Skin of body (tissue), 2 donors: ENCODE results near the gene GPD1L. TPM values are rescaled to one million over a fixed set of nuclear protein-coding genes. Genes with fewer than 3 reads are reported as not detected.
A peak's percentile ranks its signal among the peaks of the same experiment; 100 is the strongest.

Experiments used
- DNase-seq: peaks from one replicate; lab custom pipeline; 2025; lab: John Stamatoyannopoulos, UW
- total RNA-seq: library from RNA; depleted of rRNA; stranded (reverse); fragments of >200 nt; gene quantifications from one replicate; pipeline ENCODE4 v1.2.3, GENCODE V29; 2014

Gene GPD1L
- total RNA-seq, 1 donor from 2014 or later: 25.4 TPM

DNA sequence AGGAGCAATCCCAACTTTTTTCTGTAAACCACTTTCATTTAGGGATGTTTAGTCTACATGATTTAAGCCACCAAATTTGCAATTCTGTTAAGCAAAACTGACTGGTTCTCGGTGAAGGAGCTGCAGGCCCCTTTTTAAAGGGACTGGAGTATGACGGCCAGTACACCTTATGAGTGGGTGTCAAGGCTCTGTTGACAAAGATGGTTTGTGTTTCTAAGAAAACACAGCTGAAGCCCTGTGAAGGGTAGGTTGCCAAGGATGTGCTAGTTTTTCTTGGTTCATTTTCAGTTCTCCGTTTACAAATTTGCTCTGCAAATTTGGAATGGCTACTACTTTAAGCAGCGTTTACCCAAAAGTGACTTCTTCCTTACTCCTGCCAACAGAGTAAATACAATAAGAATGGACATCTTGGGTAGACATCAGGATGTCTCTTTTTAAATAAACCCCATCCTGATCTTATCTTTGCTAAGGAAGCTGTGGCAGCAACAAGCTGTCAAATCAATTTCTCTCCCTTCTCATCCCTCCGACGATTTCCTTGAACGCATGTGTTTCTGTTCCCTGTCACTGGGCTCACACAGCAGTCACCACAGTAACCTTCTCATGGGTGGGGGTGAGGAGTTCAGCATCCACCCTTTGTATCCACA, 73.8 kb downstream of the GPD1L start:
- DNase-seq: no peak

DNA sequence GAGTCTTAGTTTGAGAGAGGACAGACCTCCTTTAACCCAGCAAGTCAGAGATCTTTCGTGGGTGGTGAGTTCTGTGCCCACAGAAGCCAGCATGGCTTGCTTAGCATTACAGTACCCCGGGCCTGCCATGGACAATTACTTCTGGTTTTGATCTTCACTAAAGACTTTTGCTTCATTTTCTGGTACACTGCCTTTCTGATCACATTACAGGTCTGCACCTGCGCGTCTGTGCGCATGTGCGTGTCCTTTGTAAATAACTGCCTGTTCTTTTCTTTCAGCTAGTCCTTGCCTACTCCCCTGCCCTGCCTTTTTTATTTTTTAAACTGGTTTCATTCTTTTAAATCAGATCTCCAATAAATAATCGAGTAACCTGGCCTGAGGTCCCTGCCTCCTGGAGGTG, 74.9 kb downstream of the GPD1L start:
- no peak for DNase-seq

DNA sequence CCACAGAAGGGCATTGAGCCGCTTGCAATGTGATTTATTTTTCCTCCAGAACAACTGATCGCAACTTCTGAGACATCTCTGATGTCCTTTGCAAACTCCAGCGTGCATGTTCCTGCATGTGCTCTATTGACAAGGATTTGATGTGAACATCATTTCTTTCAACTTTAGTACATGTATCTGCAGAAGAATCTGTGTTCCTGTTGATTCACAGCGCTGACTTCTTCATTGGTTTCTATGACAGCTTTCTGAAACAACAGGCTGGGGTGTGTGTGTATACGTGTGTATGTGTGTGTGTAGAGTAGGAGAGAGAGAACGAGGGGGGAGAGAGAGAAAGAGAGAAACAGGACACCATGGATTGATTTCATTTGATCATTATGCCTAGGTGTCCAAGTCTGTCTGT, 75.4 kb downstream of the GPD1L start:
- no peak for DNase-seq

DNA sequence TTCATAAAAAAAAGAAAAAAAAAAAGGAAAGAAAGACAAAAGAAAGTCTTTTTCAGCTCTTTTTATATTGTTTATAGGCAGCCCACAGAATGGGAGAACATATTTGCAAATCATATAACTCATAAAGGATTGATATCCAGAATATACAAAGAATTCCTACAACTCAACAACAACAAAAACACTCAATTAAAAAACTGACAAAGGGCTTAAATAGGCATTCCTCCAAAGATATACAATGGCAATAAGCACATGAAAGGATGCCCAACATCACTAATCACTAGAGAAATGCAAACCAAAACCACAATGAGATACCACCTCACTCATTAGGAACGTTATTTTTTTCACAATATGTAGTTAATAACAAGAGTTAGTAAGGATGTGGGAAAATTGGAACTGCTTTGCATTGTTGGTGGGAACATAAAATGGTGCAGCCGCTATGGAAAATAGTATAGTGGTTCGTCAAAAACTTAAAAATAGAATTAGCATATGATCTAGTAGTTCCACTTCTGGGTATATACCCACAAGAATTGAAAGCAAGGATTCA, 77.8 kb downstream of the GPD1L start:
- no peak for DNase-seq

DNA sequence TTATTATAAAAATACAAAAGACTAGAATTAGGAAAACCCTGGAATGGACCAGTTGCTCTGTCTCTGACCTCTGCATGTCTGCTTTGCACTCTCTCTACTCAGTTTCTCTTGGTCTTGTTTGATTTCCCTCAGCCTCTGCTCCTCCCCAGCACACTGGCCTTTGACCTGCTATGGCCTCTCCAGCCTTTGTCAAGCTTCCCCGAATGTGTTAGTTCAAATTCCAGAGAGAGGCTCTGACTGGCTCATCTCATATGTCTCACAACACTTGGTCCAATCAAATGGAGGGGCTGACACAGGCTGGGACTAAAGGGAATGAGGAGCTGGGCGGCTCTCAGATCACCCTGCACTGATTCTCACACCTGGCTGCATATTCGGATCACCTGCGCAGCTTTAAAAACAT, 79.7 kb downstream of the GPD1L start:
- no peak for DNase-seq

DNA sequence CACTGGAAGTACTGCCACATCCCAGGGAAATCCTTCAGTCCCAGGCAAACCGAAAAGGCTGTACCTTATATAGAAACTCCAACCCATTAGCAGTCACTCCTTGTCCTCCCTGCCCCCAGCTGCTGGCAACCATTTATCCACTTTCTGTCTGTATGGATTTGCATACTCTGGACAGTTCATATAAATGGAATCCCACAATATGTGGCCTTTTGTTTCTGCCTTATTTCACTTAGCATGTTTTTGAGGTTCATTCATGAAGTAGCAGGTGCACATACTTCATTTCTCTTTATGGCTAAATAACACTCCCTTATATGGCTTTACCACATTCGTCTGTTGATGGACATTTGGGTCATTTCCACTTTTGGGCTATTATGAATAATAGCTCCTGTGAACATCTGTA, 80.5 kb downstream of the GPD1L start:
- DNase-seq: no peak

DNA sequence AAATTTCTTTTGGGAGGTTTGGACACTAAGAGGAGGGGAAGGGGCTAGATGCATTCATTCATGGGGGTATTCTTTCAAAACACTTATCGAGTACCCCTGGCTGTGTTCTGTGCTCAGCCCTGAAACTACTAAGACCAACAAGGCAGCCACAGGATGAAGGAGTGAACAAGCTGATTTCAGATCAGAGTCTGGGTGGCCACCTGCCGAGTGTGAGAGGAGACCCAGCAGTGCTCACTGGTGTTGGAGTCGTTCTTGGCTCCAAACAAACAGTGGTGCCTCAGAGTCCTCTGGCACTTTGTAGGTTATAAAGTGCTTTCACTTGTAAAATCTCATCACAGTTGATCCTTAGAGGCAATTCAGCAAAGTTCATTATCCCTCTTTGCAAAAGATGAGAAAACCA, 83.3 kb downstream of the GPD1L start:
- no peak for DNase-seq

DNA sequence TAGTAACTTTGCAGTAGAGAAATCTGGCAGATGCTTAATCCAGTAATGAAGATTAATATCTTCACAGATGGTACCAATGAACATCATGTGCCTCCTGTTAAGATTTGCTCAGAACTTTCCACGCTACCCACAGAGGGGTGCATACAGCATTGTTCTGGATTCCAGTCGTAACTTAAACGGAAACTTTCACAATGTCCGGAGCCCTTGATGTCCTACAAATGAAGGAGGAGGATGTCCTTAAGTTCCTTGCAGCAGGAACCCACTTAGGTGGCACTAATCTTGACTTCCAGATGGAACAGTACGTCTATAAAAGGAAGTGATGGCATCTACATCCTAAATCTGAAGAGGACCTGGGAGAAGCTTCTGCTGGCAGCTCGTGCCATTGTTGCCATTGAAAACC, 84.1 kb downstream of the GPD1L start:
- peak; percentile 62 for DNase-seq

DNA sequence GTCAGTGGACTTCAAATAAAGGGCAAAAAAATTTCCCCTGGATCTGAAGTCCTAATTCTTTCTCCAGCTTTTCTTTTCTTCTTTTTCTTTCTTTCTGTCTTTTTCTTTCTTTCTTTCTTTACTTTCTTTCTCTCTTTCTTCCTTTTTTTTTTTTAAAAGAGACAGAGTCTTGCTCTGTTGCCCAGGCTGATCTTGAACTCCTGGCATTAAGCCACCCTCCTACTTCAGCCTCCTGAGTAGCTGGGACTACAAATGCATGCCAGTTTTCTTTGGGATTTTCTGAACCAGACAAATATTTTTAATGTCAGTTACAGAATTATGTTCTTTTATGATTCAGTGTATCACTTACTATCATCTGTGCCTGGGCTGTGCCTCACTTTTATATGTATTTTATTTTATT, 86.7 kb downstream of the GPD1L start:
- no peak for DNase-seq

DNA sequence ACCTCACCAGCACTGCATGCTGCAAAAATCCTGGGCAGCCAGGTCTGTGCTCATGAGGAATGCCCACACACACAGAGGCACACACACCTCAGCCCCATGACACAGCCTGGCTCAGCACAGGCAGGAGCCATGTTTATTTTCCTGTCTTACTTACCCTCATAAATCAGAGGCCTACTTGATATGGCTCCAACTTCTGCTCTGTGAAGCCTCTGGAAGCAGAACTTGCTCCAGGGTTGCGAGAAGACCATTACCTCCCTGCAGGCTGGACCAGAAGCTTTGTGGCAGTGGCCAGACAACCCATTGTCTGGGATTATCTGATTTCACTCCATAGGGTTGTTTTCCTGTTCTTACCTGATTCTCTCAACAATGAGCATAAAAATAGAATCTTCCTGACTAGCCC, 88.2 kb downstream of the GPD1L start:
- no peak for DNase-seq

DNA sequence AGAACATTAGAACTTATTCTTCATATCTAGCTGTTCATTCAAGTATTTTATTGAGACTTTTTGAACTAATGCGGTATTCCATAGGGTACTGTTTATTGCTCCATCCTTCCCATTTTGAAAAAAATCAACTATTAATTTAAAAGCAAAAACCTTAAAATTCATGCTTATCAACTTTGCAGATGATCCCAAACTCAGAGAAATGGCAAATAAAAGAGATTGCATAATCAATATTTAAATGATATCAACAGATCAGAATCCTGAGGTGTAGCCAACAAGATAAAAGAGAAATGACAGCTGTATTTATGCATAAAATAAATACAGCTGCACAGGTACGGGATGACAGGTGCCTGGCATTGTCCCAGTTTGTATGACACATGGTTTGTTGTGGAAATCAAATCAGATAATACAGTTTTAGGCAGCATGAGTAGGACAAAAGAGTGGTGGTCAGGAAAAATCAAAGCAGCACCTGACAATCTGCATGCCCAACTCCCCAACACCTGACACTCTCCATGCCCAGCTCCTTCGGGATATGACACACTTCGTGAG, 89.6 kb downstream of the GPD1L start:
- DNase-seq: no peak

DNA sequence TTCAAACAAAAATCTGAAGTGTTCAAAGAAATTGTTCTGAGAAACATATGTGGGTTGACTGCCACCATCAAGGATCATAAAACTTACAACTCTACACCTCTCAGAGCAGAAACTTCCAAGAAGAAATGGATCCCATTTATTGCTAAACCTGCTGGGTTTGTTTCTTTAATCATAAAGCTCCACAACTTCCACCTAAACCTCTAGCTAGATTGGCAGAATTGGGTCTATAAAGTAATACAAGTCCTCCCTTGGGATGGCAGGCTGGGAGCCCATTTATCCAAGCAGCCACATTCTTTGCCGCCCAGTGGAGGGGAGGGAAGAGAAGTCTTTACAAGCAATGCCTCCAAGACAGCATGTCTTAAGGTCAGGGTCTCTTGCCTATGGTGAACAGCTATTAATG, 91.6 kb downstream of the GPD1L start:
- no peak for DNase-seq

DNA sequence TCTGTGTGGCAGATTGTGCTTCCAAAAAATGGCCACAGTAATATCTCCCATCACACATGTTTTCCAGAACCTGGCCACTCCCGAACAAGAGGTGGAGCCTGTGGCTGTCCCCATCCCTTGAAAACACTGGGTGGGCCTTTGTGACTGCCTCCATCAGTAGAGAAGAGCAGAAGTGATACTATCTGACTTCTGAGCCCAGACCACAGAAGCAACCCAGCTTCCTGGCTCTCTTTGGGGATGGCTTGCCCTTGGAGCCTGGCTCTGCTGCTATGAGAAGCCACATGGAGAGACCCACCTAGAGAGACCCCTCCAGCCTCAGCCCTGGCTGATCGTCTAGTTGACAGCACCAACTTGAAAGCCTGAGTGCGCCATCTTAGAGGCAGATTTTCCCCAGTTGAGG, 92.3 kb downstream of the GPD1L start:
- DNase-seq: no peak

DNA sequence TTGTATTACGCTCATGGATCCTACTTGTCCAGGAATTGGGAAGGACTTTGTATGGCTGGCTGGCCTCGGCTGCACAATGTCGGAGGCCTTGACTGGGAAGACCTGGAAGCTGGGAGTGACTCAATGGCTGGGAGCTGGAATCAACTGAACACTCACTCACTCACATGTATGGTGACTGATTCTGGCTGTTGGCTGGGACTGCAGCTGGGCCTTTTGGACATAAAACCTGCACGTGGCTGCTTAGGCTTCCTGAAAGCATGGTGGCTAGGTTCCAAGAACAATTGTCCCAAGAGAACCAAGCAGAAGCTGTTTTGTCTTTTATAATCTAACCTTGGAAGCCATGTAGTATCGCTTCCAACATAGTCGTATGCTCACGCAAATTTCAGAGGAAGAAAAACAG, 94.1 kb downstream of the GPD1L start:
- DNase-seq: peak; percentile 57

DNA sequence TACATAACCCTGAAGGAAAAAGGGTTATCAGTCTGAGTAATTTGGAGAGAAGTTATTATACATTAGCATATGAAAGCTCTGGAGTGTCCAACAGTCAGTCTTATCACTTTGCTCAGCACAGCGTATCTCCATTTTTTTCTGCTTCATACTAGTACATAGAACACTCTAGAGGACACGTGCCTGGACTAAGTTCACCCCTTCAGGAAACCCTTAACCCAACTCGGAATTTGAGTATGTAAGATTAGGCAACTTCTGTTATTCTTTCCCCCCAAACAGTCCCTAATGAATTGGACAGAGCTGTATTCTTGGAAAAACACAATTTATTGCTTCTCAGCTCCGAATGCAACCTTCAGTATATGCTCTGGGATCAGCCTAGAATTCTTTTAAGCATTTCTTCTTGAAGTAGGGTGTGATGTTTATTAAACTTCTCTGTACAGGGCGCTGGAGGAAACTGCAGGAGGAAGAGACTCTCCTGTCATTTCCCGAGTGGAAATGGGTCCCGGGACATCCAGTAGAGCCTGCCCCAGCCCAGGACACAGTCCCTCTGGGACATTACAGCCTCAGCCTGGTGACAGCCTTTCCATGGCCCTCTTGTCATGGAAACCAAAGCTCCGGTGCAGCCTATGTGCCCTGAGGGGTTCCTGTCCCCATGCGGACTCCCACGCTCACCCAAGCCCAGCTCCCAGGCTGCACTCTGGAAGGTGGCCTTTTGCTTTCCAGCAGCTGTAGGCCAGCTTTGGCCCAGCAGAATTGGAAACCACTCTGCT, 94.8 kb downstream of the GPD1L start:
- no peak for DNase-seq

DNA sequence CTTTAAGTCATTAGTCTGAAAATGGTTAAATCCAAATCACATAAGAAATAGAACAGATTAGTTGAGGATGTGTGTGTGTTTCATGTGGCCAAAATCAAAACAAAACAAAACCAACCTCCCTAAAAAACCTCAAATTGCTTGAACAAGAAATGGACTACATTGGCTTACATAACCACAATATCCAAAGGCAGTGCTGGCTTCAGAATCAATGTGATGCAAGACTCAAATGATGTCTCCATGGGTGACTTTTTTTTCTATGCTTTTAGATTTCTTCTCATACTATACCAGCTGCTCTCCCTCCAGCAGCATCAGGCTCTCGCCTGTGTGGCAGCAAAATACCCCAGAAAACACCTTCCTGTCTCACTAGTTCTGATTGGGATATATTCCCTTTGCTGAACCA, 96.1 kb downstream of the GPD1L start:
- DNase-seq: no peak

DNA sequence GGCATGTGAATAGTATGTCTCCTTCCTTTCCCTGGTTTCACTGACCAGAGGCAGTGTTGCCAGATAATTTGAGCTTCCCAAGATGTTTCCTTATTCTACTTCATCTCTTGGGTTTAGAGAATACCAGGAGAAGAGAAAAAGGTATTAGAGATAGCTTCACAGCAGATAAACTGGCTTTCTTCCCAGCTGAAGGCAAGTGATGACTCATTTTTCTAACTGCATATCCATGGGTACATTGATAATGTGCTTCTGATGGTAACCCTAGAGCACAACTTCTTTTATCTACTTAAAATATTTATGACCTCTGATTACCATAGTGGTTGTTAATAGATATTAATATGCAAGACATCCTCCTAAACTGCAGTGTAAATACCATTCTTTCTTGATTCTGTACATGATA, 97.4 kb downstream of the GPD1L start:
- DNase-seq: no peak

DNA sequence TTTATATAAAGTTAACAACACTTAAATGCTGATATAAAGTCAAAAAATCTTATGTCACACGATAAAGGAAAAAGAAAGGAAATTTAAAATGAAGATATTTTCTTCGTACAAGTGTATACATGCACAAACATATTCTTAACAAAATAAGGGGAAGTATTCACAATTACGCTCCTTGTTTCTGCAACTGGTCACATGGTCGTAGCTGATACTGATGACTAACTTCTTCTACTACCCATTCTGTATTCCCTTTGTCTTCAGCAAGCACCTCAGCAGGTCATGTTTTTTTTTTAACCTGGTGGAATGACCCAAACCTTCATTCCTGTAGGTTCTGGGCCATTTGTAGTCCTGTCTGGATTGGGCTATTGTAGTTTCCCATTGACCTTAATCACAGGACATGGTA, 102.0 kb downstream of the GPD1L start:
- DNase-seq: no peak

DNA sequence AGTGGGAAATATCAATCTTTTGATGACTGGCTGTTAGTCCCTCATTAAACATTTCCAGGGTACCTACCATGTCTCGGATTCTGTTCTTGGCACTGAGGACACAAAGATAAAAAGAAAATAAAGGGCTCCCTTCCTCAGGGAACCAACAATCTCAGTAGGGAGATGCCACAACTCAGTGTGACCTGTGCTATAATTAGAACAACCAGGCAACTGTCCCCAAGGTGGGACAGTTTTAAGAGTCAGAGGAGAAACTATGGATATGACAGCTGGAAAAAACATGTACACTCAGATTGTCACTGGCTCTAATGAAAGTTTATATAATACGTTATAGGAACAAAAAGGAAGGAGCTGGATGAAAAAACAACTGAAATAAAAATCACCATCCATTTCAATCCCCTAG, 108.8 kb downstream of the GPD1L start:
- DNase-seq: no peak

DNA sequence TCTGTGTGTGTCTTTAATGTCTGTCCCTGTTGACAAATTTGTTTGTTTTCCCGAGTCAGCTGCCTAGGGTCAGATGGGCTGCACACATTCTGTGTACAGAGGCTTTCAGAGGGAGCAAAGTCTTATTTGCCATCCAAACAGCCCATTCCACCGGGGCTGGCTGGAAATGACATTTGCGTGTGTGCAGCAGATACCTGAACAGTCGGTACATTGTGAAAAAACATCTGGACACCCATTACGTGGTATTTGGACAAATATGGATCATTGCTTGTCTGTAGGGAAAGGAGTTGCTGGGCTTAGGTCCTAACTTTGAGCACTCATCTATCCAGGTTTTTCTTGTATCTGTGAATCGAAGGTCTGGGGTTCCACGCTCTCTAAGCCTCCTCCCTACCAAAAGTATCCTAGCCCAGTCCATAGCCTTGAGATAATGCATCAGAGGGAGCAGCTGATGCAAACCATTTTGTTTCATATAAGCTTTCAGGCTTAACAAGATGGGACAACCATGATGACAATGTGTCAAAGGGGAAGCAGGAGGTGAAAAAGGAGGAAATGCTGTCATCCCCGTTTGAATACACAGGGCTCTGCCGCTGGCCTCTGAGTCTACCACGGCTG, 109.9 kb downstream of the GPD1L start:
- DNase-seq: no peak

DNA sequence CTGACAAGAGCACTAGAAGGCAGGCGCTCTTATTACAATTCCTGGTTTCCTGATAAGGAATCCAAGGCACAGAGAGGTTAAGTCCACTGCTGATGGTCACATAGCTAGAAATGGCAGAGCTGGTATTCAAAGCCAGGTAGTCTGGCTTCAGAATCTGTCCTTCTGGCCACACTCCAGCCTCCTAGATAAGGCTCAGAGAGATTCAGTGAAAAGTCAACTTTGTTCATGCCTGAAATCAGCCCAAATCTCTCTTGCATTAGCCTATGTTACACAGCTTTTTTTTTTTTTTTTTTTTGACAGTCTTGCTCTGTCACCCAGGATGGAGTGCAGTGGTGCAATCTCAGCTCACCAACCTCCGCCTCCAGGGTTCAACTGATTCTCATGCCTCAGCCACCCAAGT, 110.9 kb downstream of the GPD1L start:
- no peak for DNase-seq
